Central memory CD8-positive, alpha-beta T cell (primary cell): ENCODE data around the gene FNBP1.
A peak's percentile ranks its signal among the peaks of the same experiment; 100 is the strongest.

Source experiments
- ATAC-seq: fragments of 150-1000 bp; cut with Tn5 transposase; replicated peaks from 2 replicates; pipeline ENCODE4 v1.10.0; 2022; ENCODE audit warnings: mild to moderate bottlenecking, moderate FRiP score, moderate number of reproducible peaks; ENCODE audit not compliant: poor library complexity, severe bottlenecking; ENCODE audit errors: extremely low read depth
- DNase-seq, 2 donors: peaks; one replicate each; pipeline ENCODE4 v3.0.0; 2021; ENCODE audit warnings: low spot score in 2 of 2
- H3K27ac Mint-ChIP-seq: one replicate; pipeline ENCODE4 v1.8.0; 2022; ENCODE audit warnings: low read depth, mild to moderate bottlenecking, moderate library complexity, mixed read lengths
- H3K27me3 Mint-ChIP-seq: one replicate; pipeline ENCODE4 v1.8.0; 2022; ENCODE audit warnings: mixed read lengths
- H3K36me3 Mint-ChIP-seq: one replicate; pipeline ENCODE4 v1.8.0; 2022; ENCODE audit warnings: mild to moderate bottlenecking, moderate library complexity, mixed read lengths; ENCODE audit not compliant: insufficient read depth
- H3K4me1 Mint-ChIP-seq: one replicate; pipeline ENCODE4 v1.8.0; 2022; ENCODE audit warnings: mixed read lengths
- H3K4me3 Mint-ChIP-seq: one replicate; pipeline ENCODE4 v1.8.0; 2022; ENCODE audit warnings: mild to moderate bottlenecking, moderate library complexity, mixed read lengths
- H3K9me3 Mint-ChIP-seq: one replicate; pipeline ENCODE4 v1.8.0; 2022; ENCODE audit warnings: mixed read lengths

FNBP1 gene

GRCh38 chr9:129930743-129931142 lies 112.2 kb downstream of the FNBP1 start:
- H3K9me3 Mint-ChIP-seq, result no peaks in the 10 kb centered on the region
- peak in 1 of 2 donors; percentile 20 for DNase-seq

GRCh38 chr9:129929496-129930125 lies 113.4 kb downstream of the FNBP1 start:
- no peak for DNase-seq
- H3K27ac Mint-ChIP-seq, result peak overlapping the region; percentile 92
- H3K9me3 Mint-ChIP-seq, result no peaks in the 10 kb centered on the region
- H3K4me3 Mint-ChIP-seq, result no peak overlapping the region
- peaks cover 57% of the 10 kb centered on the region for H3K36me3 Mint-ChIP-seq
- peaks cover 32% of the 10 kb centered on the region for H3K4me1 Mint-ChIP-seq
- H3K27me3 Mint-ChIP-seq, result no peaks in the 10 kb centered on the region
- ATAC-seq, result no peak

More at GRCh38 chr9:129930743-129931142, 112.2 kb downstream of the FNBP1 start:
- Mint-ChIP-seq H3K4me1 (peaks cover 32% of the 10 kb centered on the region), H3K36me3 (peaks cover 49% of the 10 kb centered on the region), H3K4me3 (peak overlapping the region; percentile 57), H3K27me3 (no peaks in the 10 kb centered on the region), H3K27ac (peak overlapping the region; percentile 92)
- ATAC-seq, result peak; percentile 66

DNA sequence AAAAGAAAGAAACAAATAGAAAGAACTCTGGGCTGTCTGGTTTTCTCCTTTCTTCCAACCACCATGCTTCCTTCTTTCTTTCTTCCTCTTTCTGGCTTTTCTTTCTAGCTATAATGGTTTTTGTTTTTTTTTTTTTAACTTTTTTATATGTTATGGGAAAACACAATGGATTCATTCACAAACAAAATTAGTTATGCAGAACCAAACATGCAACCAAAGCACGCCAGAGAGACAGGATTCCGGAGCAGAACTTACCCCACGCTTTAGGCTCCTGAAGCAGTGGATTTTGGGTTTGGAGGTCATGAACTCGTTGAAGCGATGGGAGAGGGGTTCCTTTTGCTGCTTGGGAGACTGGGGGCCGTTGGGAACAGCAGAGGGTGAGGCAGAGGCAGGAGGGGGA lies 119.4 kb downstream of the FNBP1 start:
- Mint-ChIP-seq H3K9me3 (no peaks in the 10 kb centered on the region), H3K36me3 (peaks cover 80% of the 10 kb centered on the region), H3K4me1 (peaks cover 16% of the 10 kb centered on the region), H3K27ac (peak overlapping the region; percentile 41), H3K4me3 (no peak overlapping the region), H3K27me3 (no peaks in the 10 kb centered on the region)
- DNase-seq (no peak), ATAC-seq (no peak)

GRCh38 chr9:129921905-129922304 lies 121.1 kb downstream of the FNBP1 start:
- H3K4me1 Mint-ChIP-seq, result peaks cover 27% of the 10 kb centered on the region
- ATAC-seq, result no peak
- H3K27ac Mint-ChIP-seq, result peak overlapping the region; percentile 35
- no peaks in the 10 kb centered on the region for H3K9me3 Mint-ChIP-seq
- H3K4me3 Mint-ChIP-seq, result no peak overlapping the region
- DNase-seq, result no peak
- no peaks in the 10 kb centered on the region for H3K27me3 Mint-ChIP-seq
- peaks cover 74% of the 10 kb centered on the region for H3K36me3 Mint-ChIP-seq

GRCh38 chr9:129919841-129920240 lies 123.1 kb downstream of the FNBP1 start:
- DNase-seq (no peak), ATAC-seq (no peak)
- H3K9me3 Mint-ChIP-seq, result no peaks in the 10 kb centered on the region
- H3K36me3 Mint-ChIP-seq, result peaks cover 60% of the 10 kb centered on the region
- H3K27me3 Mint-ChIP-seq, result no peaks in the 10 kb centered on the region
- peaks cover 33% of the 10 kb centered on the region for H3K4me1 Mint-ChIP-seq
- peak overlapping the region; percentile 48 for H3K4me3 Mint-ChIP-seq
- H3K27ac Mint-ChIP-seq, result peak overlapping the region; percentile 89

DNA sequence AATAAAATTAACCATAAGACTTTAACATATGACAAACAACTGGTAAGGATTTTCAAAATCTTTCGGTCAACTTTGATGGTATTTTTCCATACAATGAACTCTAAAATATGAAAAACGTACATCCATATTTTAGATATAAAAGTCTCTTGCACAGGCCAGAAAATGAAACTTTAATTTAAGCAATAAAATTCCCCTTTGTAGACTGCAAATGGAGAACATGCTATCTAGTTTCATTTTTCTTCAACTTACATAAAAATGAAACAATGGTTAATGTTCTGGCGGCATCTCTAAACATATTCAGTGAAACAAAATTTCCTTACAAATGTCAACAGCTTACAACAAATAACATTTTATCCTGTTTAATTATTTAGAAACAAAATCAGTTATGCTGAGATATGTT lies 123.7 kb downstream of the FNBP1 start:
- no peaks in the 10 kb centered on the region for H3K9me3 Mint-ChIP-seq
- peaks cover 30% of the 10 kb centered on the region for H3K4me1 Mint-ChIP-seq
- peaks cover 58% of the 10 kb centered on the region for H3K36me3 Mint-ChIP-seq
- H3K27me3 Mint-ChIP-seq, result no peaks in the 10 kb centered on the region
- H3K4me3 Mint-ChIP-seq, result peak overlapping the region; percentile 48
- H3K27ac Mint-ChIP-seq, result peak overlapping the region; percentile 89
- no peak for ATAC-seq
- DNase-seq, result no peak

DNA sequence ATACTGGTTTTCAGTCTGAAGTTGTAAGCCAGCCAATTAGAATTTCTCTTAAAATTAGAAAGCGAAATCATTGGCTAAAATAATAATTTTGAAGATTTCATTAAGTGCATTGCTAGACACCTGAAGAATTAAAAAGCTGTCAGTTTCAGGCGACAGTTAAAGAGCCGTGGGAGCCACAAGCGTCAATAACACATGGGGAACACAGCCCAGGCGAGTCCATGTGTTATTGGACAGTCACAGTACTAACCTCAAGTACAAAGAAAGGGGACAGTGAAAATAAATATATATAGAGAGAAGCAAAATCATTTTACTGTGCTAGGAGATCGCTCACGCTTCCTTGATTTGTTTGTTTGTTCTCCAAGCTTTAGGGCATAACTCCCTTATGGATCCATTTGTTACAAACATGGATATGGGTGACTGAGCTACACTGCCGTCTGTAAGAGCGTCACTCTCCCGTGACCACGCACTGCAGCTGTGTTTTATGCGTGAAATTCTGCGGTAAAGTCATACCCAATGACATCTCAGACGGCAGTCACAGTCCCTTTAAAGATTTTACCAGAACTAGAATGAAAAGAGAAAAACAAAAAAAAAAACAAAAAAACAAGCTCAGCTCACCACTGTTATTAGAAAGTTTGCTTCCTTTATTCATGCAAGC lies 124.6 kb downstream of the FNBP1 start:
- H3K4me1 Mint-ChIP-seq, result peaks cover 29% of the 10 kb centered on the region
- H3K9me3 Mint-ChIP-seq, result no peaks in the 10 kb centered on the region
- H3K27ac Mint-ChIP-seq, result peak overlapping the region; percentile 89
- peak overlapping the region; percentile 35 for H3K4me3 Mint-ChIP-seq
- DNase-seq (no peak), ATAC-seq (peak; percentile 14)
- H3K27me3 Mint-ChIP-seq, result no peaks in the 10 kb centered on the region
- peaks cover 54% of the 10 kb centered on the region for H3K36me3 Mint-ChIP-seq

- Mint-ChIP-seq H3K4me3 (no peak overlapping the region), H3K36me3 (peaks cover 50% of the 10 kb centered on the region), H3K9me3 (no peaks in the 10 kb centered on the region), H3K27ac (no peak overlapping the region), H3K27me3 (no peaks in the 10 kb centered on the region), H3K4me1 (peaks cover 29% of the 10 kb centered on the region)
- no peak for DNase-seq
- no peak for ATAC-seq
Measured at GRCh38 chr9:129916707-129917106, 126.3 kb downstream of the FNBP1 start.

GRCh38 chr9:129914051-129914450 lies 128.9 kb downstream of the FNBP1 start:
- H3K4me3 Mint-ChIP-seq, result no peak overlapping the region
- peaks cover 22% of the 10 kb centered on the region for H3K4me1 Mint-ChIP-seq
- no peaks in the 10 kb centered on the region for H3K27me3 Mint-ChIP-seq
- ATAC-seq (no peak), DNase-seq (no peak)
- H3K36me3 Mint-ChIP-seq, result peaks cover 61% of the 10 kb centered on the region
- no peaks in the 10 kb centered on the region for H3K9me3 Mint-ChIP-seq
- peak overlapping the region; percentile 67 for H3K27ac Mint-ChIP-seq

DNA sequence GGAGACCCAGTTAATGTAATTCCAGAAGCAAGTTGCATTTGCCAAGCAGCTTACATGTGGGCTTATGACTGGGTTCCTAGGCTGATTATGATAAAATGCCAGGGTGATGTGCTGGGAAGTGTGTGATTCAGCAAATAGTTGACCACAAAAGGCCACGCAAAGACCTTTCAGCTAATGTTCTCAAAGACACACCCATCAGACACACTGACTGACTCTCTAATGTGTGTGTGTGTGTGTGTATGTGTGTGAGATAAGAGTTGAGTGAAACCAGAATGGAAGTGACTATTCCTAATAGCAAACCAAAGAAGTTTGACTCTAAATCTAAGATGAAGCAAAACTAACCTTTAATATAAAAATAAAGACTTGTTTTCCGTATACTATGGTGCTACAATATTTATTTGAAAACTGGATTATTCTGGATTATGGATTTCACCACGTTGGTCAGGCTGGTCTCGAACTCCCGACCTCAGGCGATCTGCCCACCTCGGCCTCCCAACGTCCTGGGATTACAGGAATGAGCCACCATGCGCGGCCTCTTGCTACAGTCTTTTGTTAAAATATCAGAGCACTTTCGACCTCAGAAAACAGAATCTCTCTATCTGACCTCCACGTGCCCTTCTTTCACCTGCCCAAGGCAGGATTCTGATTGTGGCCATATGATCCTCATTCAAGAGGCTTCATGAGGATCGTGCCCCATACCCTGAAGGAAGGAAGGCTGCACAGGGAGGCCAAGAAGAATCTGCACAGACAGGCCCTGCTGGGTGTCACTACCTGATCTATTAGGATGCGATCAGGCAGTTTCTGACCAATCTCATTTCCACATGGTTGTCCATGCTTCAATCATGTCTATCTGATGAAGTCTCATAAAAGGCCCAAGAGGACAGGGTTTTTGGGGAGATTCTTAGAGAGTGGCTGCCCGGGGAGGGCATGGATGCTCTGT lies 132.1 kb downstream of the FNBP1 start:
- no peak for DNase-seq

DNA sequence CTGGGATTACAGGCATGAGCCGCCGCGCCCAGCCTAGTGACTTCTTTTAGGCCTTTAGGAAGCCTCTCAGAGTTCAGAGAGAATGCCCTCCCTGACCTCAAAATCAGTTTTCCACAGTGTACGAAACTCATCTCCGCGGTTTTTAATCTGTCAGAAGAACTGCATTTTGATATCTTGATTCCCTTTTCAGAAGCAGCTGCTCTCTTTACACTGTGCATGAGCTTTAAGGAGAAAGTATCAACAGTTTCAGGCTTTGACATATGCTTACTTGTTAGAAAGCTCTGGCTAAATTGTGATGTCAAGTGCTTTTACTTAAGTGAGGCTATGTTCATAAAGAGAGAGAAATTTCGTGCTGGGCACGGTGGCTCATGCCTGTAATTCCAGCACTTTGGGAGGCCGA lies 133.1 kb downstream of the FNBP1 start:
- no peaks in the 10 kb centered on the region for H3K27me3 Mint-ChIP-seq
- no peak overlapping the region for H3K4me3 Mint-ChIP-seq
- ATAC-seq (no peak), DNase-seq (no peak)
- H3K36me3 Mint-ChIP-seq, result peaks cover 81% of the 10 kb centered on the region
- H3K9me3 Mint-ChIP-seq, result no peaks in the 10 kb centered on the region
- peaks cover 15% of the 10 kb centered on the region for H3K4me1 Mint-ChIP-seq
- H3K27ac Mint-ChIP-seq, result peak overlapping the region; percentile 72

More for the DNA sequence above, 132.1 kb downstream of the FNBP1 start:
- H3K4me3 Mint-ChIP-seq, result no peak overlapping the region
- H3K9me3 Mint-ChIP-seq, result no peaks in the 10 kb centered on the region
- peaks cover 10% of the 10 kb centered on the region for H3K4me1 Mint-ChIP-seq
- peak overlapping the region; percentile 51 for H3K27ac Mint-ChIP-seq
- ATAC-seq, result no peak
- H3K36me3 Mint-ChIP-seq, result peaks cover 77% of the 10 kb centered on the region
- H3K27me3 Mint-ChIP-seq, result no peaks in the 10 kb centered on the region

GRCh38 chr9:129908906-129909305 lies 134.1 kb downstream of the FNBP1 start:
- Mint-ChIP-seq H3K9me3 (no peaks in the 10 kb centered on the region), H3K4me1 (peaks cover 18% of the 10 kb centered on the region), H3K27ac (peak overlapping the region; percentile 72), H3K36me3 (peaks cover 82% of the 10 kb centered on the region), H3K4me3 (no peak overlapping the region), H3K27me3 (no peaks in the 10 kb centered on the region)
- DNase-seq (no peak), ATAC-seq (no peak)
